GM23338 (cell line): Measurements from ENCODE around the gene CETP. TPM values are rescaled to one million over a fixed set of nuclear protein-coding genes. Genes with fewer than 3 reads are reported as not detected.
A peak's percentile ranks its signal among the peaks of the same experiment; 100 is the strongest.

Experiments
- ATAC-seq: fragments of 200-7000 bp; cut with Tn5 transposase; 3 replicates; pipeline ENCODE4 v1.9.1; 2020
- DNase-seq: peaks from one replicate; pipeline ENCODE4 v3.0.0-alpha.2; 2015; ENCODE audit warnings: low spot score
- H2AFZ ChIP-seq: fragments of 200-600 bp; sonication (generic); 2 replicates; pipeline ENCODE4 v1.8.0; 2016; ENCODE audit warnings: antibody characterized with exemption, mild to moderate bottlenecking, moderate library complexity
- H3F3A ChIP-seq: fragments of 200-600 bp; sonication (generic); replicated peaks from 2 replicates; pipeline ENCODE4 v1.8.0; 2017; ENCODE audit warnings: antibody characterized with exemption, mixed run types, low read depth
- H3K27ac ChIP-seq: fragments of 200-600 bp; sonication (generic); 2 replicates; pipeline ENCODE4 v1.6.1; 2016; ENCODE audit warnings: low read depth
- H3K27me3 ChIP-seq: fragments of 200-600 bp; sonication (generic); 2 replicates; pipeline ENCODE4 v1.8.0; 2016; ENCODE audit warnings: mild to moderate bottlenecking, mixed run types, moderate library complexity; ENCODE audit not compliant: insufficient read depth
- H3K36me3 ChIP-seq: fragments of 200-600 bp; sonication (generic); 2 replicates; pipeline ENCODE4 v1.8.0; 2016; ENCODE audit warnings: mild to moderate bottlenecking; ENCODE audit not compliant: insufficient read depth
- H3K4me1 ChIP-seq: fragments of 200-600 bp; sonication (generic); 2 replicates; pipeline ENCODE4 v1.8.0; 2016; ENCODE audit warnings: mild to moderate bottlenecking, moderate library complexity; ENCODE audit not compliant: insufficient read depth
- H3K4me2 ChIP-seq: fragments of 200-600 bp; sonication (generic); 2 replicates; pipeline ENCODE4 v1.7.1; 2017; ENCODE audit warnings: mixed run types
- H3K4me3 ChIP-seq: fragments of 200-600 bp; sonication (generic); 2 replicates; pipeline ENCODE4 v1.6.1; 2016; ENCODE audit warnings: mixed run types
- H3K79me2 ChIP-seq: fragments of 200-600 bp; sonication (generic); replicated peaks from 2 replicates; pipeline ENCODE4 v1.8.0; 2017; ENCODE audit warnings: mild to moderate bottlenecking; ENCODE audit not compliant: insufficient read depth
- H3K9me2 ChIP-seq: fragments of 200-600 bp; sonication (generic); 2 replicates; pipeline ENCODE4 v1.8.0; 2017; ENCODE audit not compliant: insufficient read depth
- H4K20me1 ChIP-seq: fragments of 200-600 bp; sonication (generic); replicated peaks from 2 replicates; pipeline ENCODE4 v1.8.0; 2017; ENCODE audit warnings: mild to moderate bottlenecking; ENCODE audit not compliant: insufficient read depth
- H3K27ac Mint-ChIP-seq: 2 replicates; pipeline ENCODE4 v1.8.0; 2020; ENCODE audit warnings: inconsistent platforms, mild to moderate bottlenecking, moderate library complexity, mixed read lengths
- H3K27me3 Mint-ChIP-seq: 3 replicates; pipeline ENCODE4 v1.8.0; 2022; ENCODE audit warnings: low read depth, mild to moderate bottlenecking, moderate library complexity, mixed read lengths, inconsistent platforms; ENCODE audit not compliant: insufficient read depth, poor library complexity
- H3K36me3 Mint-ChIP-seq: 3 replicates; pipeline ENCODE4 v1.8.0; 2021; ENCODE audit warnings: low read depth, mild to moderate bottlenecking, inconsistent platforms, moderate library complexity, mixed read lengths
- H3K4me1 Mint-ChIP-seq: 3 replicates; pipeline ENCODE4 v1.8.0; 2020; ENCODE audit warnings: mild to moderate bottlenecking, inconsistent platforms, mixed read lengths
- H3K4me3 Mint-ChIP-seq: 3 replicates; pipeline ENCODE4 v1.8.0; 2021; ENCODE audit warnings: moderate library complexity, mild to moderate bottlenecking, inconsistent platforms, mixed read lengths
- H3K9me3 Mint-ChIP-seq: 3 replicates; pipeline ENCODE4 v1.8.0; 2020; ENCODE audit warnings: moderate library complexity, mild to moderate bottlenecking, inconsistent platforms, mixed read lengths
- CTCF ChIP-seq, 2 experiments: fragments of 200-600 bp in 1 of 2; sonication (generic) in 1 of 2; conservative IDR thresholded peaks; 2 replicates each; pipeline versions ENCODE4 v1.5.1 to v1.6.1; 2016 to 2017; ENCODE audit warnings: antibody characterized with exemption in 2 of 2, low read depth in 2 of 2, mild to moderate bottlenecking in 2 of 2, moderate library complexity in 1 of 2
- ETS1 ChIP-seq: IDR thresholded peaks from 2 replicates; pipeline ENCODE4 v1.6.1; 2016; ENCODE audit warnings: antibody characterized with exemption
- EZH2 ChIP-seq: fragments of 200-600 bp; sonication (generic); IDR thresholded peaks from one replicate; pipeline ENCODE4 v1.8.0; 2017; ENCODE audit warnings: antibody characterized with exemption, mild to moderate bottlenecking, low read depth; ENCODE audit not compliant: unreplicated experiment
- EZH2phosphoT487 ChIP-seq: fragments of 200-600 bp; sonication (generic); IDR thresholded peaks from one replicate; pipeline ENCODE4 v1.8.1; 2018; ENCODE audit warnings: antibody characterized with exemption; ENCODE audit not compliant: unreplicated experiment
- JUNB ChIP-seq: IDR thresholded peaks from one replicate; pipeline ENCODE4 v1.6.1; 2016; ENCODE audit warnings: antibody characterized with exemption; ENCODE audit not compliant: unreplicated experiment
- NANOG ChIP-seq: IDR thresholded peaks from 2 replicates; pipeline ENCODE4 v1.6.1; 2016; ENCODE audit warnings: antibody characterized with exemption, borderline replicate concordance
- POLR2AphosphoS5 ChIP-seq: IDR thresholded peaks from 2 replicates; pipeline ENCODE4 v1.6.1; 2016; ENCODE audit warnings: antibody characterized with exemption, low read depth
- REST ChIP-seq: IDR thresholded peaks from one replicate; pipeline ENCODE4 v1.6.1; 2018; ENCODE audit warnings: antibody characterized with exemption; ENCODE audit not compliant: unreplicated experiment
- STAT1 ChIP-seq: IDR thresholded peaks from one replicate; pipeline ENCODE4 v1.6.1; 2016; ENCODE audit warnings: antibody characterized with exemption; ENCODE audit not compliant: unreplicated experiment
- ZNF114 ChIP-seq: fragments of 250-450 bp; sonication (Bioruptor Pico); IDR thresholded peaks from 2 replicates; pipeline ENCODE4 v1.5.0; 2020; ENCODE audit warnings: mild to moderate bottlenecking, moderate library complexity
- ZNF331 ChIP-seq: fragments of 250-450 bp; sonication (Bioruptor Pico); IDR thresholded peaks from 2 replicates; pipeline ENCODE4 v1.5.0; 2020; ENCODE audit warnings: low read depth, mild to moderate bottlenecking, moderate library complexity
- ZNF462 ChIP-seq: fragments of 250-450 bp; sonication (Bioruptor Pico); IDR thresholded peaks from 2 replicates; pipeline ENCODE4 v1.5.0; 2020; ENCODE audit warnings: mild to moderate bottlenecking, moderate library complexity
- polyA plus RNA-seq: library from polyadenylated mRNA; unstranded; fragments of >200 nt; fragmentation: Nextera tagmentation; extraction: Ambion mirVana; gene quantifications from 2 replicates; pipeline ENCODE4 v1.2.1, GENCODE V29; 2016
- total RNA-seq: library from RNA; depleted of rRNA; stranded (reverse); fragments of >200 nt; shearing (Covaris generic); gene quantifications from 2 replicates; pipeline ENCODE4 v1.2.3, GENCODE V29; 2014

CETP gene
- total and polyA plus RNA-seq, 2 experiments from 2014 or later = not detected

GRCh38 chr16:56933828-56934598 lies 27.7 kb upstream of the CETP start:
- H3K4me3 Mint-ChIP-seq = peak overlapping the region; percentile 94
- peak overlapping the region; percentile 98 for H3K4me3 ChIP-seq
- H3K9me3 Mint-ChIP-seq = 0 out of 3 replicates have a peak, but pooled peaks cover 2% of the 10 kb centered on the region
- ATAC-seq = no peak
- peaks cover 7% of the 10 kb centered on the region for H3K27me3 Mint-ChIP-seq
- H3K27ac ChIP-seq = no peak overlapping the region
- no peaks in the 10 kb centered on the region for H3F3A ChIP-seq
- peaks cover 42% of the 10 kb centered on the region for H3K36me3 ChIP-seq
- no peaks in the 10 kb centered on the region for H3K9me2 ChIP-seq
- H3K4me1 Mint-ChIP-seq = peaks cover 19% of the 10 kb centered on the region; the same call in 2 of the 3 replicates
- no peak overlapping the region for H3K27ac Mint-ChIP-seq
- peaks cover 16% of the 10 kb centered on the region for H3K4me1 ChIP-seq
- peak overlapping the region; percentile 99 for H3K4me2 ChIP-seq
- no peak overlapping the region for H2AFZ ChIP-seq
- TF ChIP-seq NANOG (no peak), ZNF462 (CRISPR knock-in tag) (no peak), ZNF114 (CRISPR knock-in tag) (no peak), REST (no peak), POLR2AphosphoS5 (no peak), ZNF331 (CRISPR knock-in tag) (no peak), JUNB (no peak), ETS1 (no peak), CTCF (conservative IDR thresholded peaks at IDR 0.05; ENCODE audit: low read depth in 2 of 2) (no peak), EZH2 (no peak), EZH2phosphoT487 (no peak), STAT1 (no peak)
- peaks cover 47% of the 10 kb centered on the region for H3K79me2 ChIP-seq
- H3K36me3 Mint-ChIP-seq = peaks cover 51% of the 10 kb centered on the region
- peaks cover 17% of the 10 kb centered on the region; the same call in 1 of the 2 replicates for H4K20me1 ChIP-seq
- no peak for DNase-seq
- no peaks in the 10 kb centered on the region for H3K27me3 ChIP-seq
